Upper lobe of left lung (tissue), 6 donors: ENCODE data around the gene SYF2. TPM values are rescaled to one million over a fixed set of nuclear protein-coding genes. Genes with fewer than 3 reads are reported as not detected.

Experiments
- ATAC-seq, 2 donors: fragments of 200-7000 bp; cut with Tn5 transposase; one replicate each; pipeline ENCODE4 v1.9.1; 2022; ENCODE audit warnings: mild to moderate bottlenecking in 2 of 2, moderate library complexity in 2 of 2; ENCODE audit not compliant: low FRiP score in 2 of 2
- DNase-seq, 2 donors: peaks; one replicate each; pipeline ENCODE4 v3.0.0-alpha.2; 2019 to 2020
- H3K27ac ChIP-seq, 4 donors: fragments of 200-600 bp; sonication (generic); one replicate each; pipeline ENCODE4 v1.5.1; 2016 to 2019
- H3K27me3 ChIP-seq, 4 donors: fragments of 200-600 bp; sonication (generic); one replicate each; pipeline ENCODE4 v1.5.1; 2017 to 2019
- H3K36me3 ChIP-seq, 4 donors: fragments of 200-600 bp; sonication (generic); one replicate each; pipeline ENCODE4 v1.5.1; 2016 to 2019
- H3K4me1 ChIP-seq, 4 donors: fragments of 200-600 bp; sonication (generic); one replicate each; pipeline ENCODE4 v1.5.1; 2018 to 2019
- H3K4me3 ChIP-seq, 4 donors: fragments of 200-600 bp; sonication (generic); one replicate each; pipeline ENCODE4 v1.5.1; 2017 to 2019; ENCODE audit warnings: mild to moderate bottlenecking in 2 of 4, moderate library complexity in 1 of 4
- H3K9me3 ChIP-seq, 4 donors: fragments of 200-600 bp; sonication (generic); one replicate each; pipeline ENCODE4 v1.5.1; 2018 to 2019
- EP300 ChIP-seq, 4 donors: sonication (generic); formaldehyde crosslinking; IDR thresholded peaks; one replicate each; pipeline ENCODE4 v1.5.1; 2017; ENCODE audit warnings: antibody characterized with exemption in 4 of 4, control low read depth in 2 of 4
- POLR2A ChIP-seq, 4 donors: fragments of 450-650 bp; IDR thresholded peaks; one replicate each; pipeline ENCODE4 v1.5.1; 2016 to 2017; ENCODE audit warnings: antibody characterized with exemption in 4 of 4, mild to moderate bottlenecking in 2 of 4
- POLR2AphosphoS5 ChIP-seq, 2 donors: sonication (generic); formaldehyde crosslinking; IDR thresholded peaks; one replicate each; pipeline ENCODE4 v1.5.1; 2017; ENCODE audit warnings: antibody characterized with exemption in 2 of 2
- WGBS, 2 donors: methylation state at CpG; one replicate each; pipeline ENCODE4 v1.1.5; 2017 to 2018; 5-methylcytosine and 5-hydroxymethylcytosine counted together
- total RNA-seq, 6 donors: library from RNA; depleted of rRNA in 4 of 6; stranded (reverse); fragments of >200 nt in 4 of 6; gene quantifications; one replicate each; pipeline versions ENCODE4 v1.1.0 to v1.2.1, GENCODE V29; 2016 to 2021
- TF ChIP-seq, protein P1 (sequence below), 6 experiments: fragments of 450-650 bp in 4 of 6; fragments of 200-600 bp in 2 of 6; sonication (generic) in 2 of 6; IDR thresholded peaks; one replicate each; pipeline ENCODE4 v1.5.1; 2016 to 2019; ENCODE audit warnings: antibody characterized with exemption in 6 of 6
- donor health status: DM: no; HTN: no; CAD: no; lungs with moderate emphysema.
- donor health status: DM: no; HTN: yes; CAD: no; lungs with severe emphysema.

Gene SYF2
- total RNA-seq, 6 donors from 2014 or later, result 21.9 to 66.5 (median 39.5) TPM

DNA sequence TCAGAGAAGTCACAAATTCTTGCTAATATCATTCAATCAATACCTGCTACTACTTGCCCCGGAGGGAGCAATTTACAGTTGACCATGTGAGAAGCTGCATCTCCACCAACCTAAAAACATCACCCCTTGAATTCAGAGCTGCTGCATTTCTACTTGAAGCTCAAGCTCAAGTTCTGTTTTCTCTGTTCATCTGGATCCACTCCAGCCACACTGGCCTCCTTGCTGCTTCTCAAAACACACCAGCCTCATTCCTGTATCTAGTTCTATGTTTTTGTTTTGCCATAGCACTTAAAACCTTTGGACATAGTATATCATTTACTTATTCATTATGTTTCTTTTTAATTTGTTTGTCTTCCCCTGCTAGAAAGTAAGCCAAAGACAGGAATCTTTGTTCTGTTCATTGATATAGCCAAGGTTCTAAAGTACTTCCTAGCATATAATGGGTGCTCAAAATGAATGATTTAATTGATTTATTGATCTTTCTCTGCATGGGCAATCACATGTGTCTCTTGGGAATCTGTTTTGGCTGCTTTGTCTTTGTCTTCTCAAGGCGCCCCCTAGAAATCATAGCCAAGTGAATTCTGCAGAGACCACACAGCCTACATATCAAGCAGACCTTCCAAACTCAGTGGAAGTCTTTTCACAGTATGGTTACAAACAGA is 23.6 kb downstream of the SYF2 start:
- WGBS, 2 donors, result 78 to 81% methylated on average over 2 of the region's 2 CpGs
- H3K36me3 ChIP-seq, result no peaks in the 10 kb centered on the region
- no peak overlapping the region for H3K27ac ChIP-seq
- H3K9me3 ChIP-seq, result no peaks in the 10 kb centered on the region
- DNase-seq (no peak), ATAC-seq (no peak)
- TF ChIP-seq, protein P1, sequence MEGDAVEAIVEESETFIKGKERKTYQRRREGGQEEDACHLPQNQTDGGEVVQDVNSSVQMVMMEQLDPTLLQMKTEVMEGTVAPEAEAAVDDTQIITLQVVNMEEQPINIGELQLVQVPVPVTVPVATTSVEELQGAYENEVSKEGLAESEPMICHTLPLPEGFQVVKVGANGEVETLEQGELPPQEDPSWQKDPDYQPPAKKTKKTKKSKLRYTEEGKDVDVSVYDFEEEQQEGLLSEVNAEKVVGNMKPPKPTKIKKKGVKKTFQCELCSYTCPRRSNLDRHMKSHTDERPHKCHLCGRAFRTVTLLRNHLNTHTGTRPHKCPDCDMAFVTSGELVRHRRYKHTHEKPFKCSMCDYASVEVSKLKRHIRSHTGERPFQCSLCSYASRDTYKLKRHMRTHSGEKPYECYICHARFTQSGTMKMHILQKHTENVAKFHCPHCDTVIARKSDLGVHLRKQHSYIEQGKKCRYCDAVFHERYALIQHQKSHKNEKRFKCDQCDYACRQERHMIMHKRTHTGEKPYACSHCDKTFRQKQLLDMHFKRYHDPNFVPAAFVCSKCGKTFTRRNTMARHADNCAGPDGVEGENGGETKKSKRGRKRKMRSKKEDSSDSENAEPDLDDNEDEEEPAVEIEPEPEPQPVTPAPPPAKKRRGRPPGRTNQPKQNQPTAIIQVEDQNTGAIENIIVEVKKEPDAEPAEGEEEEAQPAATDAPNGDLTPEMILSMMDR (IDR thresholded peaks at IDR 0.05), result no peak
- TF ChIP-seq POLR2A (IDR thresholded peaks at IDR 0.05) (no peak), EP300 (IDR thresholded peaks at IDR 0.05) (no peak), POLR2AphosphoS5 (IDR thresholded peaks at IDR 0.05) (no peak)
- no peaks in the 10 kb centered on the region for H3K4me1 ChIP-seq
- H3K4me3 ChIP-seq, result no peak overlapping the region
- no peaks in the 10 kb centered on the region for H3K27me3 ChIP-seq

DNA sequence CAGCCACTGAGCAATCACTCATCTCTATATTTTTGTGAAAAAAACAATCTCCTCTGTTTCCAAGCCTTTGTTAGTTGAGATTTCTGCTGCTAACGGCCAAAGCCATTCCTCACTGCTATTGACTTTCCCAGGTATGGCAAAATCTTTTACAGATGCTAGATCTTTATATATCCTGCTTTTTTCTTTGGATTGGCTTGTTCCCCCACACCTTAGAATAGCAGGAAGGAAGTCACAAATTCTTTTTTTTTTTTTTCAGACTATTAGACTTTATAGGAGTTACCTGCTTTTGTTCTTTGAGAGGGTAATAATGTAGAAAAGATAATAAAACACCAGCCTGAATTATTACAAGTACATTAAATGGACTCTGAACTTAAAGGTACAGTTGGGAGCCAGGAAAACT is 24.2 kb downstream of the SYF2 start:
- TF ChIP-seq EP300 (IDR thresholded peaks at IDR 0.05) (no peak), POLR2A (IDR thresholded peaks at IDR 0.05) (no peak)
- H3K36me3 ChIP-seq, result no peaks in the 10 kb centered on the region
- H3K4me1 ChIP-seq, result no peaks in the 10 kb centered on the region
- WGBS, 2 donors, result 66 to 92% methylated on average over 1 of the region's 1 CpG
- H3K4me3 ChIP-seq, result no peak overlapping the region
- DNase-seq (no peak), ATAC-seq (no peak)
- H3K27ac ChIP-seq, result no peak overlapping the region
- no peaks in the 10 kb centered on the region for H3K27me3 ChIP-seq
- H3K9me3 ChIP-seq, result no peaks in the 10 kb centered on the region

DNA sequence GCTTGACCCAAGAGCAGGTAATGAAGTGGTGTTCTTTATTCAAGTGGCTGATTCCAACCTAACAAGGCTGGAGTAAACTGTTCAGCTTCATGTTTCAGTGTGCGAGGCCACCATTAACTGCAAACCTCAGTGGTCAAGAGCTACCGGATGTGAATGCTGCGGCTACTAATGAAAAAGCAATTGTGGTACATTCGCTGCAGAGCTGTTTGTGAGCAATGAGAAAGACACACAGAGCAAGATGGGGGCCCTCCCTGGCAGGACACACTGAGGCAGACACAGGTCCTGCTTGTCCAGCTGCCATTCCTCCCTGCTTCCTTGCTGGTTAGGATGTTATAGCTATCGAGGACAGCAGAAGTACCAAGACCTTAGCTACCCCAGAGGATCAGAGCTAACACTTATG is 26.1 kb downstream of the SYF2 start:
- no peak for DNase-seq
- H3K9me3 ChIP-seq, result no peaks in the 10 kb centered on the region
- no peak for TF ChIP-seq EP300 (IDR thresholded peaks at IDR 0.05)
- no peak for TF ChIP-seq POLR2A (IDR thresholded peaks at IDR 0.05)
- TF ChIP-seq POLR2AphosphoS5 (IDR thresholded peaks at IDR 0.05), result no peak
- TF ChIP-seq, protein P1 (IDR thresholded peaks at IDR 0.05), result no peak
- no peaks in the 10 kb centered on the region for H3K36me3 ChIP-seq
- no peak overlapping the region for H3K4me3 ChIP-seq
- no peak for ATAC-seq
- H3K4me1 ChIP-seq, result no peaks in the 10 kb centered on the region
- no peaks in the 10 kb centered on the region for H3K27me3 ChIP-seq
- H3K27ac ChIP-seq, result no peak overlapping the region
- 73 to 90% methylated on average over 5 of the region's 5 CpGs for WGBS, 2 donors

DNA sequence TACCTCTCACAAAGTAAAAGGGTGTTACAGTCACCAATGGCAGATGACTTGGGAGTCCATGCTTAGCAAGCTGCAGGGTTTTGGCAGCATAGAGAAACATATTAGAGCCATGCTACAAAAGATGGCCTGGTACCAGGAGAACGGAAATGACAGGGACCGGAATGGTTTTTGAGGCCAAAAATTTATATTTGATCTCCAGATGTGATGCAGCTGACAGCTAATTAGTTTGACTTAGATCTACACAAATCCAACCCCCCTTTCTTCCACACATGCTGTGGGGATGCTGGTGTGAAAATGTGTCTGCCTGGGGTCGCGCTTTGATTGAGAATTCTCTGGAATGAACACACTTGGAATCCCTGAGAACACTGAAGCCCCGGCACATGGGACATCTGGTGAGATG is 26.5 kb downstream of the SYF2 start:
- H3K27ac ChIP-seq, result no peak overlapping the region
- DNase-seq (no peak), ATAC-seq (no peak)
- H3K36me3 ChIP-seq, result no peaks in the 10 kb centered on the region
- no peaks in the 10 kb centered on the region for H3K9me3 ChIP-seq
- TF ChIP-seq POLR2A (IDR thresholded peaks at IDR 0.05) (no peak), EP300 (IDR thresholded peaks at IDR 0.05) (no peak), POLR2AphosphoS5 (IDR thresholded peaks at IDR 0.05) (no peak)
- TF ChIP-seq, protein P1 (IDR thresholded peaks at IDR 0.05), result no peak
- H3K27me3 ChIP-seq, result no peaks in the 10 kb centered on the region
- H3K4me1 ChIP-seq, result no peaks in the 10 kb centered on the region
- 81 to 92% methylated on average over 5 of the region's 5 CpGs for WGBS, 2 donors
- H3K4me3 ChIP-seq, result no peak overlapping the region

DNA sequence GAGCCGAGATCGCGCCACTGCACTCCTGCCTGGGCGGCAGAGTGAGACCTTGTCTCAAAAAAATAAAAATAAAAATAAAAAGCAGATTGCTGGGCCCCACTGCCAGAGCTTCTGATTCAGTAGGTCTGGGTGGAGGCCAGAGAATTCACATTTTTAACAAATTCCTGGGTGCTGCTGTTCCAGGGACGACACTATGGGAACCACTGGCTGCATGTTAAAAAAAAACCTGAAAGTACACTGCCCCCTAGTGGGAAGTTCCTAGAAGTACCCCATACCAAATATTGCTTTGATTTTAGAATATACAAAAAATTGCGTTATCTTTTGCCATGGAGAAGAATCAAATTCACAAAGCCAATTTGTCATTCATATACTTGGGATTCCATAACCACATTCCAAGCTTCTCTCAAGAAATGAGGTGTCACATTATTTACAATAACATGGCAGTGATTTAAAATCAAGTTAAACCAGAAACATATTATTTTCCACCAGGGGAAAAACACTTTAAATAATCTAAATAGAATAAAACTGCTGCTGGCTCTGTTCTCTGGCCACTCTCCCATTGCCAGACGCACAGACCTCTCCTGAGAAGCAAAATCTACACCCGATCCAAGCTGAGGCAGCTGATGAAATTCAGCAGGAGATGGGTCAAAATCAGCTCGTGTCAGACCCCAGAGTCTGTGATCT is 27.4 kb downstream of the SYF2 start:
- DNase-seq (no peak), ATAC-seq (peak; percentile 56 to 70)
- TF ChIP-seq EP300 (IDR thresholded peaks at IDR 0.05) (no peak), POLR2AphosphoS5 (IDR thresholded peaks at IDR 0.05) (no peak), POLR2A (IDR thresholded peaks at IDR 0.05) (no peak)
- TF ChIP-seq, protein P1 (IDR thresholded peaks at IDR 0.05), result peak; percentile 47 to 83 (median 60)
- no peak overlapping the region for H3K4me3 ChIP-seq
- no peaks in the 10 kb centered on the region for H3K4me1 ChIP-seq
- no peaks in the 10 kb centered on the region for H3K27me3 ChIP-seq
- H3K36me3 ChIP-seq, result no peaks in the 10 kb centered on the region
- H3K9me3 ChIP-seq, result no peaks in the 10 kb centered on the region
- WGBS, 2 donors, result 54 to 57% methylated on average over 9 of the region's 9 CpGs
- H3K27ac ChIP-seq, result no peak overlapping the region
